Stimulated activated naive CD8-positive, alpha-beta T cell treated with anti-CD3 and anti-CD28 coated beads, Interleukin-15, Interleukin-2, amounts not matched to agents 100 ng/mL and 50 ng/mL, for 24 hours (primary cell): ENCODE measurements around the gene SNX5.

Source experiments
- H3K27ac Mint-ChIP-seq: one replicate; pipeline ENCODE4 v1.8.0; 2021; ENCODE audit warnings: mild to moderate bottlenecking, mixed read lengths
- H3K27me3 Mint-ChIP-seq: one replicate; pipeline ENCODE4 v1.8.0; 2021; ENCODE audit warnings: mixed read lengths
- H3K36me3 Mint-ChIP-seq: one replicate; pipeline ENCODE4 v1.8.0; 2021; ENCODE audit warnings: low read depth, mixed read lengths
- H3K4me1 Mint-ChIP-seq: one replicate; pipeline ENCODE4 v1.8.0; 2021; ENCODE audit warnings: low read depth, mixed read lengths
- H3K4me3 Mint-ChIP-seq: one replicate; pipeline ENCODE4 v1.8.0; 2021; ENCODE audit warnings: mild to moderate bottlenecking, mixed read lengths
- H3K9me3 Mint-ChIP-seq: one replicate; pipeline ENCODE4 v1.8.0; 2021; ENCODE audit warnings: mixed read lengths

SNX5 gene

DNA sequence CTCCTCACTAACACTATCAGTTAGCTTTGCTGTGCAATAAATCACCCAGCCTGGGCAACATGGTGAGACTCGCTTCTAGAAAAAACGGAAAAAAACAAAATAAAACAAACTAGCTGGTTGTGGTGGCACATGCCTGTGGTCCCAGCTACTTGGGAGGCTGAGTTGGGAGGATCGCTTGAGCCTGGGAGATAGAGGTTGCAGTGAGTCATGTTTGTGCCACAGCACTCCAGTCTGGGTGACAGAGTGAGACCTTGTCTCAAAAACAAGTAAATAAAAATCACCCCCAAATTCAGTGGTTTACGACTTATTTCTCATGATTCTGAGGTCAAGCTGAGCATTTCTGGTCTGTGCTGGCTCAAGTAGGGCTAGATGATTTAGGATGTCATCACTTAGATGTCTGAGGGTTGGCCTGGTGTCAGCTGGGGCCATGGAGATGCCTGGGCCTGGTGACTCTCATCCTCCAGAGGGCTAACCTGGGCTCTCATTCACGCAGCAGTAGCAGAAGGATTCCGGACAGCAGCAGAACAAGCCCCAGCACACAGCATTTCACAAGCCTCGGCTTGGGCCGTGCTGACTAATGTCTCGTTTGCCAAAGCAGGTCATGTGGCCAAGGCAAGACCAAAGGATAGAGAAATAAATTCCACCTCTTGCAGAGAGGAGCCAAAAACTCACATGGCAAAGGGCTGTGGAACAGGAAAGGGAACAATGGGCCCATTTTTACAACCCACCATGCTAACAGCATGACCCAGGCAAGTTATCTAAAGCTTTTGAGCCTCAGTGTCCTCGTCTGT lies 32.7 kb upstream of the SNX5 start:
- Mint-ChIP-seq H3K4me1 (peaks cover 5% of the 10 kb centered on the region), H3K9me3 (no peaks in the 10 kb centered on the region), H3K27me3 (peaks cover 6% of the 10 kb centered on the region), H3K27ac (no peak overlapping the region), H3K4me3 (no peak overlapping the region), H3K36me3 (no peaks in the 10 kb centered on the region)

DNA sequence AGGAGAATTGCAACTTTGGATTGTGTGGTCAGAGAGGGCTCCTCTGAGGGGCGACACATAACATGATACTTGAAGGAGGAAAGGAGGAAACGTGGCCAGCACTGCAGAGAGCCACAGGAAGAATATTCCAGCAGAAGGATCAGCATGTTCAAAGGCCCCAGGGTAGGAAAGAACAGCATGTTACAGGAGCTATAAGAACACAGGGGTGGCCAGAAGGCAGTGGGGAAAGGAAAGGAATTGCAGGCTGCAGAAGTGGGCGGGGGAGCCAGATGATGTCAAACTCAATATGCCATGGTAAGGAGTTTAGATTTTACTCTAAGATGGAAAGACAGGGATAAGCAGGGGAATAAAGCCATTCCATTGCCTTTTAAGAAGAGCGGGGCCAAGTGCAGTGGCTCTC lies 31.0 kb upstream of the SNX5 start:
- Mint-ChIP-seq H3K9me3 (no peaks in the 10 kb centered on the region), H3K27ac (no peak overlapping the region), H3K4me1 (peaks cover 9% of the 10 kb centered on the region), H3K36me3 (no peaks in the 10 kb centered on the region), H3K27me3 (peaks cover 11% of the 10 kb centered on the region), H3K4me3 (no peak overlapping the region)

DNA sequence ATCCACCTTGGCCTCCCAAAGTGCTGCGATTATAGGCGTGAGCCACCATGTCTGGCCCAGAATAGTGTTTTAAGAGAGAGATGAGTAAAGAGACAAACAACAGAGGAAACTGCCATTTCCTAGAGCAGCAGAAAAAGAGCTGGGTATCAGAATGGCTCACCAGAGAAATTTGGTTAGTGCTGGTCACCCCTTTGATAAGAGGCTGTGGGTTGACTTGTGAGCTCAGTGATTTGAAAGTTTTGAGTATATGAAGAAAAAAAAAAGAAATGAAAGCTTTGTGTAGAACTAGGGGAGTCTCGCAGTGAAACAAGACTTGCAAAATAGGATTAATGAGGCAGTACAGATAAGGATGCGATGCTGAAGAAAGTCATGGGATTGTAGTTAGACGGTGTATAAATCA lies 29.9 kb upstream of the SNX5 start:
- Mint-ChIP-seq H3K4me1 (peaks cover 11% of the 10 kb centered on the region), H3K27ac (no peak overlapping the region), H3K9me3 (no peaks in the 10 kb centered on the region), H3K27me3 (peaks cover 11% of the 10 kb centered on the region), H3K36me3 (no peaks in the 10 kb centered on the region), H3K4me3 (no peak overlapping the region)

DNA sequence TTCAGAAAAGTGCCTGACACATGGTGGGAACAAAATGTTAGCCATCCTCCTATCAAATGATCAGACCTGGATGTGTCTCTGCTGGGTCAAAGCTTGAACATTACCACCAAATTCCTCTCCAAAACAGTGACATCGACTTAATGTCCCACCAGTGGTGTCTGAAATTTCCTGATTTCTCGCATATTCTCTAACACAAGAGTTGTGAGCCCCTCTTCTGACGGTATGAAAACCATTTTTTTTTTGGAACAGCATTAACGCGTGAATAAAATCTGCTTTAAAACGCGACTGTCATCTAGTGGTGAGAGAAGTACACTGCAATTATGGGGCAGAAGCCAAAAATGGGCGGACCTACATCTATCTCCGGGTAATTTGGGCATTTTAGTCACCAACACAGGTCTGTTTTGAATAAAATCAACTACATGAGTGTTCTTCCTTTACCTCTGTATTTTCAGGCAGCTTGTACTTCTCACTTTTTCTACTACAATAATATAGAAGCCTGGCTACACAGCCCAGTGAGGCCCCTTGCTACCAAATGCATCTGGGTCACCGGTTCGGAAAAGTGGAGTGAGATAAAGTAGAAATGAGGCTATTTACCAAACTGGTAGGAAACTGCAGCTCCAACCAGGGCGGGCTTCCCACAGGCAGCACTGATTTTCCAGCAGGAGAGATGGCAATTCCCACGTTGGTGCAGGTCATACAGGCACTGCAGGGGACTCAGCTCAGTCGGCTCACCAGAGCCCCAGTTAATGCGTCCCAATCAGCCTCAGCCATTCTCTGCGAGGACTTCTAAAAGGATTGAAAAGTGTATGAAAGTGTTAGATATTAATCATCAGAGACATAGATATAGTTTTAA lies 27.6 kb upstream of the SNX5 start:
- H3K4me3 Mint-ChIP-seq, result no peak overlapping the region
- H3K36me3 Mint-ChIP-seq, result peaks cover 3% of the 10 kb centered on the region
- peaks cover 11% of the 10 kb centered on the region for H3K27me3 Mint-ChIP-seq
- H3K27ac Mint-ChIP-seq, result no peak overlapping the region
- H3K4me1 Mint-ChIP-seq, result peaks cover 28% of the 10 kb centered on the region
- no peaks in the 10 kb centered on the region for H3K9me3 Mint-ChIP-seq

DNA sequence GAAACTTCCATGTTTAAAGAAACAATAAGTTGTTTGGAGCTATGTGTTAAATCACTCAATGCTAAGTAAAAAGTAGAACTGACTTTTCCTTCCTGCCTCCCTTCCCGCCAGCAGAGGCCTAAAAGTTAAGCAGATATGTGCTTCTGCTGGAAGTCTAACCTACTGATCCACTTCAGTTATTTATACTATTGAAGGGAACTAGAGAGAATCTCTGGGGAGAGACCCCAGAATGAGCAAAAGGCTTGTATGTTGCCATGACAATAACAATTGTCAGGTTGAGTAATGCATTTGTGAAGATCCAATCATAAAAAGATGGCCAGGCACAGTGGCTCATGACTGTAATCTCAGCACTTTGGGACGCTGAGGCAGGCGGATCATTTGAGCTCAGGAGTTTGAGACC lies 25.0 kb upstream of the SNX5 start:
- H3K9me3 Mint-ChIP-seq, result no peaks in the 10 kb centered on the region
- peaks cover 28% of the 10 kb centered on the region for H3K4me1 Mint-ChIP-seq
- H3K4me3 Mint-ChIP-seq, result no peak overlapping the region
- H3K27me3 Mint-ChIP-seq, result peaks cover 5% of the 10 kb centered on the region
- peaks cover 18% of the 10 kb centered on the region for H3K36me3 Mint-ChIP-seq
- H3K27ac Mint-ChIP-seq, result peak overlapping the region; percentile 45

DNA sequence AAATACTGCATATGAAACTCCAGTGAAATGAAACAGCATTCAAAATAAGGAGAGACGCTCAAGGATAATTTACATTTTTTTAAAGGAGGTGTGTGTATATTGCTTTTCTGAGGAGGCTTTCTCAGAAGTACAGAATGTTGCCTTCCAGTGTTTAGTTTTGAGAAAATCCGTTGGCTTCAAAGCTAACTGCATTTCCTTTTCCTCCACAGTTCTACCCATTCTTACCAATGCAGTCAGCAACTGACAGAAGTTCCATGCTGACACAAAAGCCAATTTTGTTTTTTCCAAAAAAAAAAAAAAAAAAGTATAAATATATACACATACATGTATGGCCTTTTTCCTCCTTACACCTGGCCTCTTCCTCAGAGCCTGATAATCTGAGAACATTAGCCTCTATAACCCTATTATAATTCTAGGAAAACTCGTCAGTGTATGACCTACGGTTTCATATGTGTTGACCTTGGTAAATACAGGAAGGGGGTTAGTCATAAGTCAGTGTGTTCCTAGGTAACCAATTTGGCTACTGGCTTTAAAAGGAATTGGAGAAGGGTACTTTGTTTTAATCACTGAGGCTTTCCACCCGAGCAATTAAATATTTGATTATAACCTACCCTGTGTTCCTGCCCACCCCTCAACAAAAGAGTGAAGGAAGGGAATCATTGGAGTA lies 24.4 kb upstream of the SNX5 start:
- peaks cover 5% of the 10 kb centered on the region for H3K27me3 Mint-ChIP-seq
- peaks cover 22% of the 10 kb centered on the region for H3K36me3 Mint-ChIP-seq
- H3K4me1 Mint-ChIP-seq, result peaks cover 30% of the 10 kb centered on the region
- peak overlapping the region; percentile 55 for H3K4me3 Mint-ChIP-seq
- peak overlapping the region; percentile 83 for H3K27ac Mint-ChIP-seq
- H3K9me3 Mint-ChIP-seq, result no peaks in the 10 kb centered on the region

DNA sequence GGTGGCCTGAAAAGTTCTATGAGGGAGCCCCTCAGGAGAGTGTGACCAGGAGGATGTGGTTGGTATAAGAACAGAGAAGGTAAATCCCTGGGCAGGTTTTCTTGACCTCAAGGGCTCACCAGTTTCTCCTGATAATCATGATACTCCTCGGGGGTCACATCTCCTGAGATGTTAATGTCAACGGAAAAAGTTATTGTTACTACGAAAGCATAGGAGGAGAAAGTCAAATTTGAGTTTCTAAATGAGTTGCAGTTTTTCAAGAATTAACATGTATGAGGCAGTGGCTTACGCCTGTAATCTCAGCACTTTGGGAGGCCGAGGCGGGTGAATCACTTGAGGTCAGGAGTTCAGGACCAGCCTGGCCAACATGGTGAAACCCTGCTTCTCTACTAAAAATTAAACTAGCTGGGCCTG lies 23.6 kb upstream of the SNX5 start:
- peak overlapping the region; percentile 55 for H3K4me3 Mint-ChIP-seq
- peaks cover 29% of the 10 kb centered on the region for H3K36me3 Mint-ChIP-seq
- peak overlapping the region; percentile 83 for H3K27ac Mint-ChIP-seq
- no peaks in the 10 kb centered on the region for H3K9me3 Mint-ChIP-seq
- H3K4me1 Mint-ChIP-seq, result peaks cover 38% of the 10 kb centered on the region
- peaks cover 5% of the 10 kb centered on the region for H3K27me3 Mint-ChIP-seq

DNA sequence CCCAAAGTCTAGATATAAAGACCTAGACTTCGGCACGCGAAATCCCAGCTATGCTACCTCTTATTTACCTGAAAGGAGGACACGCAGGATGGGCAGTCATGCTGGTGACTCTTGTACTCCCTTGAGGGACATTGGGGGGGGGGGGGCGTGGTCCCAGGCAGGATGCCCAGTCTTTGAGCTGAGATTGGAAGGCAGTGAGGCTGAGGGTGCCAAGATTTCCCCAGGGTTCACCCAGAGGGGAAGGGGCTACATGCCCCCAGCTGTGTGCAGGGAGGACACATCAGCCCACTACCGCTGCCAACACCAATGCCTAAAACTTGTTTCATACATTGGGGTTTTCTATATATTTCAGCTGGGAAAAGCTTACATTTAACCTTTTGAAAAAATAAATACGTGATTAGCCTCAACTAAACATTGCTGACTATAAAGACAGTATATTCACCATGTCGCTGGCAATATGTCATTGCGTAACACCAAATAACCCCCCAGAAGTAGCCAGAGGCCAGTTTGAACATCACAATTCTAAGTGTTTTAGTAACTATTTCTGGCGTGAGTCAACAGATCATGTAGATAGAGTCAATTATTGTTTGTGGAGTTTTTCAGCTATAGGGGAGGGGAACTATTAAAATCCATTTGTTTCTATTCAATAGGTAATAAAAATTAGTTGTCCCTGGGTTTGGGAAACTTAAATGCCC lies 21.8 kb upstream of the SNX5 start:
- H3K27me3 Mint-ChIP-seq, result no peaks in the 10 kb centered on the region
- H3K4me3 Mint-ChIP-seq, result no peak overlapping the region
- no peaks in the 10 kb centered on the region for H3K9me3 Mint-ChIP-seq
- H3K36me3 Mint-ChIP-seq, result peaks cover 37% of the 10 kb centered on the region
- no peak overlapping the region for H3K27ac Mint-ChIP-seq
- H3K4me1 Mint-ChIP-seq, result peaks cover 32% of the 10 kb centered on the region

DNA sequence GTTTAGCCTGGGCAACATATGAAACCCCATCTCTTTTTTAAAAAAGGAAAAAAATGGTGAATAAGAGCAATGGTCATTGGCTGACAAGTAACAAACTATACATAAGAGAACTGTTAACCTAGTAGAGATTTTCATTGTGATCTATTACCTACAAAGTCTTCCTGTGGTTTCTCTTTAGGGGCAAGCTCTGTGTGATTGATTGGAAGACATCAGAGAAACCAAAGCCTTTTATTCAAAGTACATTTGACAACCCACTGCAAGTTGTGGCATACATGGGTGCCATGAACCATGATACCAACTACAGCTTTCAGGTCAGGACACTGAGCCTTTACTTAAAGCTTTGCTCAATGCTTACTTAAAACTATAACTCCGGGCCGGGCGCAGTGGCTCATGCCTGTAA lies 19.4 kb upstream of the SNX5 start:
- no peaks in the 10 kb centered on the region for H3K27me3 Mint-ChIP-seq
- H3K9me3 Mint-ChIP-seq, result no peaks in the 10 kb centered on the region
- H3K4me3 Mint-ChIP-seq, result no peak overlapping the region
- H3K4me1 Mint-ChIP-seq, result peaks cover 25% of the 10 kb centered on the region
- peaks cover 52% of the 10 kb centered on the region for H3K36me3 Mint-ChIP-seq
- H3K27ac Mint-ChIP-seq, result no peak overlapping the region

DNA sequence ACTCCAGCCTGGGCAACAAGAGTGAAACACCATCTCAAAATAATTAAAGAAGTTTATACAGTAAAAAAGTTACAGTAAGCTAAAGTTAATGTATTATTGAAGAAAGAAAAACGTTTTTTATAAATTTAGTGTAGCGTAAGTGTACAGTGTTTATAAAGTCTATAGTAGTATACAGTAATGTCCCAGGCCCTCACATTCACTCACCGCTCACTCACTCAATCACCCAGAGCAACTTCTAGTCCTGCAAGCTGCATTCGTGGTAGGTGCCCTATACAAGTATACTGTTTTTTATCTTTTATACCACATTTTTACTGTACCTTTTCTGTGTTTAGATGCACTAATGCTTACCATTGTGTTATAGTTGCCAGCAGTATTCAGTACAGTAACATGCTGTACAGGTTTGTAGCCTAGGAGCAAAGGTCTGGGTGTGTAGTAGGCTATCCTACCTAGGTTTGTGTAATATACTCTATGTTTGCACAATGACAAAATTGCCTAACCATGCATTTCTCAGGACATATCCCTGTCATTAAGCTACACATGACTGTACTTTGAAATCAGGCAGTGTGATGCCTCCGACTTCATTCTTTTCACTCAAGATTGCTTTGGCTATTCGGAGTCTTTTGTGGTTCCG lies 16.9 kb upstream of the SNX5 start:
- Mint-ChIP-seq H3K4me3 (no peak overlapping the region), H3K4me1 (peaks cover 12% of the 10 kb centered on the region), H3K27me3 (no peaks in the 10 kb centered on the region), H3K9me3 (no peaks in the 10 kb centered on the region), H3K27ac (no peak overlapping the region), H3K36me3 (peaks cover 58% of the 10 kb centered on the region)

DNA sequence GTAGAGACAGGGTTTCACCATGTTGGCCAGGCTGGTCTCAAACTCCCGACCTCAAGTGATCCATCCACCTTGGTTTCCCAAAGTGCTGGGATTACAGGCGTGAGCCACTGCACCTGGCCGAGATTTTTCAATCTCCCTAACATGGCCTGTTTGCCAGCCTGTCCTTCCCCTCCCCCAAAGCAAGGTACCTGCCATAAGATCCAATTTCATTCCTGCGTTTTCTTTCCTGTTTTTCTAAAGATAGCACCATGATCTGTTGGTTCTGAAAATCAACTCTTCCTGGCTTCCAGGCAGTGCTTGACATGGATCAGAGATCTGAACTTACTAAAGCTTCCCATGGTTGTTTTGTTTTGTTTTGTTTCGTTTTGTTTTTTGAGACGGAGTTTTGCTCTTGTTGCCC lies 7.7 kb upstream of the SNX5 start:
- Mint-ChIP-seq H3K9me3 (no peaks in the 10 kb centered on the region), H3K27ac (no peak overlapping the region), H3K36me3 (peaks cover 61% of the 10 kb centered on the region), H3K4me3 (no peak overlapping the region), H3K27me3 (no peaks in the 10 kb centered on the region), H3K4me1 (peaks cover 34% of the 10 kb centered on the region)

DNA sequence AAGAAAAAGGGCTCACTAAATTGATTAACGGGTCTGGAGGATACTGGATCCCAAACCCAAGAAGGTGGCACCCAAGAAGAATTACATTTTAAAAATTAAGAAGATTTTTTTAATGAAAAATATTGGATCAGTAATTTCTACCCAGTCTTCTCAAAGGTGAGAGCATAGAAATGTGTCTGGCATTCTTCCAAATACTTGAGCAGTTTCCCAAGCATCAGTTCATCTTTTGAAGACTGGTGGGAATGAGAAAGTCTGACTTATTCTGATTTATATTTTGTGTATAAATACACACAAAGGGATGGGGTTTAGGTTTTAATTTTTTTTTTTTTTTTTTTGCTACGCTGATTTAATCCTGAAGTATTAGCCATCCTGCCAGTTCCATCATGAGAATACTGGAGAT lies 3.5 kb upstream of the SNX5 start:
- Mint-ChIP-seq H3K27me3 (no peaks in the 10 kb centered on the region), H3K4me3 (peak overlapping the region; percentile 89), H3K4me1 (peaks cover 56% of the 10 kb centered on the region), H3K9me3 (no peaks in the 10 kb centered on the region), H3K36me3 (peaks cover 70% of the 10 kb centered on the region), H3K27ac (peak overlapping the region; percentile 4)

DNA sequence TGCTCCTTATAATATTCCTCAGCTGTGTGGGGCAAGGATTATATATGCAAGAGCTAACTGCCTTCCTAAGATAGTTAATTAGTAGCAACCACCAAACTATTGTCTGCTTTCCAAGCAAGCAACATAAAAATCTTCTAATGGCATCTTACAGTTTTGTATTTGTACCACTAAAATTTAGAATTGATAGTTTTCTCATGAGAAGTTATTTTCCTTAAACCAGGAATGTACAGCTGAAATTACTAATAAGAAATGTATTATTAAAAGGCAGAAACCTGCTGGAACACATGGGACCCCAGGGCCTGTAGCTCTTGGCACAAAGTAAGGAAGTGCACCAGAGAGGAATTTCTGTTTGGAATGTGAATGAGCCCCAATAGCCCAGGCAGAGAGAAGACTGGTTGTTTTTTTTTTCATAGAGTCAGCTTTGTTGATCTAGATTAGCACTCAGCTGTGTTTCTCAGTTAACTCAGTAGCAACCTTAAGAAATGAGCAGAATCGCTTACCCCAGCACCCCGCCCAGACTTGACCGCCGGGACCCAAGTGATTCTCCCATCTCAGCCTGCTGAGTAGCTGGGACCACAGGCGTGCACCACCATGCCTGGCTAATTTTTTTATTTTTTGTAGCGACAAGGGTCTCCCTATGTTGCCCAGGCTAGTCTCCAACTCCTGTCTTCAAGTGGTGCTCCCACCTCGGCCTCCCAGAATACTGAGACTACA lies 2.9 kb upstream of the SNX5 start:
- H3K4me3 Mint-ChIP-seq, result peak overlapping the region; percentile 89
- peaks cover 70% of the 10 kb centered on the region for H3K36me3 Mint-ChIP-seq
- H3K27me3 Mint-ChIP-seq, result no peaks in the 10 kb centered on the region
- H3K9me3 Mint-ChIP-seq, result no peaks in the 10 kb centered on the region
- peaks cover 59% of the 10 kb centered on the region for H3K4me1 Mint-ChIP-seq
- H3K27ac Mint-ChIP-seq, result peak overlapping the region; percentile 98
